T-helper 1 cell treated with Interleukin-12 subunit alpha and Interleukin-12 subunit beta and Interleukin-4 antibody, amounts not matched to agents 30 μg/mL and 1 μg/mL, for 36 hours (primary cell): ENCODE measurements around the gene NDUFC2.
"Not testable (repeated sequence)": the region's sequence is repeated elsewhere in the genome, so short reads cannot be mapped to it uniquely, and the experiment has no call there.

ENCODE experiments used
- H3K27ac Mint-ChIP-seq: one replicate; pipeline ENCODE4 v1.8.0; 2021; ENCODE audit warnings: mild to moderate bottlenecking, mixed read lengths
- H3K27me3 Mint-ChIP-seq: one replicate; pipeline ENCODE4 v1.8.0; 2021; ENCODE audit warnings: low read depth, mixed read lengths
- H3K36me3 Mint-ChIP-seq: one replicate; pipeline ENCODE4 v1.8.0; 2021; ENCODE audit warnings: low read depth, mixed read lengths
- H3K4me1 Mint-ChIP-seq: one replicate; pipeline ENCODE4 v1.8.0; 2021; ENCODE audit warnings: low read depth, mixed read lengths
- H3K4me3 Mint-ChIP-seq: one replicate; pipeline ENCODE4 v1.8.0; 2021; ENCODE audit warnings: mild to moderate bottlenecking, moderate library complexity, mixed read lengths
- H3K9me3 Mint-ChIP-seq: one replicate; pipeline ENCODE4 v1.8.0; 2021; ENCODE audit warnings: mixed read lengths

The NDUFC2 gene

DNA sequence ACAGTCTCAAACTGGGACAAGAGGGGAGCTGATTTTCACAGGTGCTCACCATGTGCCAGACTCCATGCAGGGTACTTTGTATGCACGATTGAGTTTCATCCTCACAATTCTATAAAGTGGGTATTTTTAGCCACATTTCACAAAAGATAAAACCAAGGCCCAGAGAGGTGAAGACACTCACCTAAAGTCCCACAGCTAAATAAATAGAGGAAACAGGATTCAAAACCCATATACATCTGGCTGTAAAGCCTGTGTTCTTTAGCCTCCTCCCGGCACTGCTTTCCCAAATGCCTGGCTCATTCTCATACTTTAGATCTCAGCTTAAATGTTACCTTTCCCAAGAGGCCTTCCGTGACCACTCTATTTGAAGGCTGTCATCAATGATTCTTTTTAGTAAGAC, 43.3 kb downstream of the NDUFC2 start:
- Mint-ChIP-seq H3K4me3 (no peak overlapping the region), H3K4me1 (peaks cover 8% of the 10 kb centered on the region), H3K36me3 (no peaks in the 10 kb centered on the region), H3K27me3 (no peaks in the 10 kb centered on the region), H3K9me3 (no peaks in the 10 kb centered on the region), H3K27ac (no peak overlapping the region)

DNA sequence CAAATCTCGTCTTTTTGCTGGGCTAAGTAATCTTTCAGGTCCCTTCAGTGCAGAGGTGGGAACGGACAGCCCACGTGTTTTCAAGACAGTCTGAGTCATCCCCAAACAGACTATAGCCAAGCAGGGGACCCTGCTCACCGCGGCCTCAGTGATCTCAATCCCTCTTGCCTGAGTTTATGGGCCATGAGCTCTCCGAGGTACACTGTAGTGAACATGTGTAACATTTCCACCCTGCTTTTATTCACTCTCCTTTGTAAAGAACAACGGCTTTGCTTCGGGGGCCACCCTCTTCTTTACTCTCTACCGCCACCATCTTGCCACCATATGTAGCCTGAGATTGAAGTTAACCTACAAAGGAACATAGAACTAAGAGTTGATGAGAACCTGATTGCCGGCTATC, 45.0 kb downstream of the NDUFC2 start:
- Mint-ChIP-seq H3K27ac (no peak overlapping the region), H3K4me3 (no peak overlapping the region), H3K36me3 (no peaks in the 10 kb centered on the region), H3K9me3 (no peaks in the 10 kb centered on the region), H3K4me1 (no peaks in the 10 kb centered on the region), H3K27me3 (peaks cover 7% of the 10 kb centered on the region)

- no peaks in the 10 kb centered on the region for H3K36me3 Mint-ChIP-seq
- H3K27me3 Mint-ChIP-seq = peaks cover 7% of the 10 kb centered on the region
- H3K4me1 Mint-ChIP-seq = no peaks in the 10 kb centered on the region
- no peaks in the 10 kb centered on the region for H3K9me3 Mint-ChIP-seq
- H3K27ac Mint-ChIP-seq = no peak overlapping the region
- no peak overlapping the region for H3K4me3 Mint-ChIP-seq
These were observed 46.6 kb downstream of the NDUFC2 start for GRCh38 chr11:78033040-78033439.

DNA sequence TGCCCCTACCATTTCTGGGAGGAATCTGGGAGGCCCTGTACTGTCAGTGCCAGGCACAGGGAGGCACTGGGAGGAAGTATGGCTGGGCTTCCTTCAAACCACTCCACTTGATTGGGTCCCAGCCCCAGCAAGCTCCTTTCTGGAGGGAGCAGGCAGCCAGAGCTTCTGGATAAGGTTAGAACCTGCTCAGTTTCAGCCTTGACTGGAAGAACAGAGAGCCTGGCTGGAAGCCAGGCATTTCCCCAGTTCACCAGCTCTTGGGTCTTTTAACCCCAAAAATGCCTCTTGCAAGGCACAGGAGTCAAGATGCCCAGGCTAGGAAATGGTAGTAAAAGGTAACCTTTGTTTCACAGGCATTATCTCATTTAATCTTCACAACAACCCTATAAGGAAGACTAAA, 47.6 kb downstream of the NDUFC2 start:
- H3K9me3 Mint-ChIP-seq = no peaks in the 10 kb centered on the region
- peaks cover 7% of the 10 kb centered on the region for H3K27me3 Mint-ChIP-seq
- H3K27ac Mint-ChIP-seq = no peak overlapping the region
- H3K4me1 Mint-ChIP-seq = no peaks in the 10 kb centered on the region
- no peak overlapping the region for H3K4me3 Mint-ChIP-seq
- no peaks in the 10 kb centered on the region for H3K36me3 Mint-ChIP-seq

- H3K4me1 Mint-ChIP-seq = no peaks in the 10 kb centered on the region
These were observed 48.0 kb downstream of the NDUFC2 start for GRCh38 chr11:78031629-78032028.

DNA sequence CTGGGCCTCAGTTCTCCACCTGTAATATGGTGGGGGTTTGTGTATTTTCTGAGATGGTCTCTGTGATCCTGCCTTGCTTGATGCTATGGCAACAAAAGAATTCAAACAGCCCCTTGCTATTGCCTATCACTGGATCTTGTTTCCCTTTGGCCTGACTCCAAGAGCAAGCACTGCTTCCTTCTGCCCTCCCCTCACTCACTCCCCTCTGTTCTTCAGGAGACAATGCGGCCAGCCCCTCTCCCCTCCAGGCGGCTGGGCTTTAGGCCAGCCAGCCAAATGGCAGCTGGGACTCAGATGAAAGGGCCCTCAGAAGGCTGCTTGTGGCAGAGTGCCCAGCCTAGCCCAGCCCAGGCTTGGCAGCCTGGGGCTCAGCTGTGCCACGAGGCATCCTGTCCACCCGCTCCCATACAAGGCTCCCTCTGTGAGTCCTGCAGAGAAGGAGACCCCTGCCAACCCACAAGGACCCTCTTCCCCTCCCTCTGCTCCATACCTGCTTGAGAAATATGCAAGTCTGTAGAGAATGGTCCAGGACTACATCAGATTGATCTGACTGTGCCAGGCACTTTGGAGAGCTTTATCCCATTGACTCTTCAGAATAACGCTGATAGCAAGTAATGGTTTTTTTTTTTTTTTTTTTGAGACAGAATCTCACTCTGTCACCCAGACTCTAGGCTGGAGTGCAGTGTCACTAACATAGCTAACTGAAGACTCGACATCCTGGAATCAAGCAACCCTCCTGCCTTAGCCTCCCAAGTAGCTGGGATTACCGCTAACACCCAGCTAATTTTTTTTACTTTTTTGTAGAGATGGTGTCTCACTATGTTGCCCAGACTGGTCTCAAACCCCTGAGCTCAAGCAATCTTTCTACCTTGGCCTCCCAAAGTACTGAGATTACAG, 49.0 kb downstream of the NDUFC2 start:
- Mint-ChIP-seq H3K27ac (no peak overlapping the region), H3K4me1 (no peaks in the 10 kb centered on the region), H3K9me3 (no peaks in the 10 kb centered on the region), H3K27me3 (peaks cover 7% of the 10 kb centered on the region), H3K36me3 (no peaks in the 10 kb centered on the region), H3K4me3 (no peak overlapping the region)

More at GRCh38 chr11:78031629-78032028, 48.0 kb downstream of the NDUFC2 start:
- no peaks in the 10 kb centered on the region for H3K36me3 Mint-ChIP-seq
- H3K27me3 Mint-ChIP-seq = peaks cover 7% of the 10 kb centered on the region
- H3K9me3 Mint-ChIP-seq = no peaks in the 10 kb centered on the region
- H3K27ac Mint-ChIP-seq = no peak overlapping the region
- no peak overlapping the region for H3K4me3 Mint-ChIP-seq

DNA sequence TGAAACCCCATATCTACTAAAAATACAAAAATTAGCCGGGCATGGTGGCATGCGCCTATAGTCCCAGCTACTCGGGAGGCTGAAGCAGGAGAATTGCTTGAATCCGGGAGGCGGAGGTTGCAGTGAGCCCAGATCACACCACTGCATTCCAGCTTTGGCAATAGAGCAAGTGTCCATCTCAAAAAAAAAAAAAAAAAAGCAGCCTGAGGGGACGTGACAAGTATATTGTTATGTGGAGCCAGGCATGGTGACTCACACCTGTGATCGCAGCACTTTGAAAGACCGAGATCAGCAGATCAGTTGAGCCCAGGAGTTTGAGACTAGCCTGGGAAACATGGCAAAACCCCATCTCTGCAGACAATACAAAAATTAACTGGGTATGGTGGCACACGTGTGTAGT, 51.2 kb downstream of the NDUFC2 start:
- not testable (repeated sequence) for H3K27ac Mint-ChIP-seq, H3K4me1 Mint-ChIP-seq, H3K9me3 Mint-ChIP-seq, H3K4me3 Mint-ChIP-seq, H3K36me3 Mint-ChIP-seq, H3K27me3 Mint-ChIP-seq

- Mint-ChIP-seq H3K27ac (no peak overlapping the region), H3K4me3 (no peak overlapping the region), H3K9me3 (no peaks in the 10 kb centered on the region), H3K36me3 (no peaks in the 10 kb centered on the region), H3K27me3 (peaks cover 9% of the 10 kb centered on the region), H3K4me1 (peaks cover under 1% of the 10 kb centered on the region)
These were observed 51.9 kb downstream of the NDUFC2 start for GRCh38 chr11:78027759-78028158.

- H3K27me3 Mint-ChIP-seq = peaks cover 18% of the 10 kb centered on the region
- no peak overlapping the region for H3K27ac Mint-ChIP-seq
- H3K4me3 Mint-ChIP-seq = no peak overlapping the region
- no peaks in the 10 kb centered on the region for H3K36me3 Mint-ChIP-seq
- no peaks in the 10 kb centered on the region for H3K9me3 Mint-ChIP-seq
- peaks cover 4% of the 10 kb centered on the region for H3K4me1 Mint-ChIP-seq
These were observed 54.3 kb downstream of the NDUFC2 start for GRCh38 chr11:78025378-78025777.

DNA sequence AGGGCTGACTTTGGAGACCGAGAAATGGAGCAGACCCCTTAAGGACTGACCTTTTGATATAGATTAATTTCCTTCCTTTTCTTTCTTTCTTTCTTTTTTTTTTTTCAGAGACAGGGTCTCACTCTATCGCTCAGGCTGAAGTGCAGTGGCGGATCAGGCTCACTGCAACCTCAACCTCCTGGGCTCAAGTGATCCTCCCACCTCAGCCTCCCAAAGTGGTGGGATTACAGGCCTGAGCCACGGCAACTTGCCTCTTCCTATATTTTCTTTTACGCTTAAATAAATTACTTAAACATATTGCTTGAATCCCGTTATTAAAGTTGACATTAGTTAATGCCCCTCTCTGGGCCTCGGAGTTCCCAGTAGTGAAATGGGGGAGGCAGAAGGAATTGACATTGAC, 56.2 kb downstream of the NDUFC2 start:
- no peak overlapping the region for H3K4me3 Mint-ChIP-seq
- no peaks in the 10 kb centered on the region for H3K36me3 Mint-ChIP-seq
- peaks cover 14% of the 10 kb centered on the region for H3K27me3 Mint-ChIP-seq
- peaks cover 4% of the 10 kb centered on the region for H3K4me1 Mint-ChIP-seq
- no peak overlapping the region for H3K27ac Mint-ChIP-seq
- H3K9me3 Mint-ChIP-seq = no peaks in the 10 kb centered on the region

GRCh38 chr11:78022397-78023396, 57.0 kb downstream of the NDUFC2 start, which contains the start of gene KCTD14:
Gene KCTD14, minus strand, starts transcription at chr11:78023276. Its CDS starts 27 bp downstream, at chr11:78023249.
- Mint-ChIP-seq H3K9me3 (no peaks in the 10 kb centered on the region), H3K27me3 (peaks cover 14% of the 10 kb centered on the region), H3K36me3 (no peaks in the 10 kb centered on the region), H3K27ac (no peak within 1 kb of the TSS), H3K4me3 (peak within 1 kb of the TSS; percentile 40), H3K4me1 (peaks cover 4% of the 10 kb centered on the region)

DNA sequence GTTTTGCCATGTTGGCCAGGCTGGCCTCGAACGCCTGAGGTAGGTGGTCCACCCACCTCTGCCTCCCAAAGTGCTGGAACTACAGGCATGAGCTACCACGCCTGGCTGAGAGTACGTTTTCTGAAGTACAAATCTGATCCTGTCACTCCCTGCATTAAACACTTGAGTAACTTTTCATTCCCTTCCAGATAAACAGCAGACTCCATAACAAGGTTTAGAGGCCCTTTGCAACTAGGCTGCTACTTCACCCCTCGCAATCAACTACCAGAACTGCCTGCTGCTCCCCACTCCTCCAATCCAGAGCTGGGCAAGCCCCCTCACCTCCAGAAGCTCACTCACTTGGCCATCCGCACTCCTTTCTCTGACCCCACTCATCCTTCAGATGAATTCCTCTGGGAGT, 58.1 kb downstream of the NDUFC2 start:
- Mint-ChIP-seq H3K36me3 (no peaks in the 10 kb centered on the region), H3K27me3 (peaks cover 14% of the 10 kb centered on the region), H3K27ac (no peak overlapping the region), H3K4me3 (no peak overlapping the region), H3K9me3 (no peaks in the 10 kb centered on the region), H3K4me1 (peaks cover 4% of the 10 kb centered on the region)

DNA sequence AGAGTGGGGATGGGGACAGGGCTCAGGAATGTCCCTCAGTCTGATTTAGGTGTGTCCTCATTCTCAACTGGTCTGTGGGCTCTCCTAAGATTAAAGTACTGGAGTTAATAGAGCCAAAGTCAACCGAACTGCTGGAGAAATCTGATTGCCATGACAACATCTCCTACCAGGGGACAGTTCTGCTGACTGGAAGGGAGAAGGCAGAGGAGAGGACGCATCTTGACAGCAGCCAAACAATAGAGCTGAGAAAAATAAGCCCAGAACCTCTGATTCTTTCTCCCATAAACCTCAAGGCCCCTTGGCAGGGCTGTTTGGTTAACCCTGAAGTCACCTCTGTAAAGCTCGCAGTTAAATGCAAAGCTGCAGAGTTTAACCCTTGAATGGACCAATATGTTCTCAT, 59.4 kb downstream of the NDUFC2 start:
- Mint-ChIP-seq H3K9me3 (no peaks in the 10 kb centered on the region), H3K27ac (no peak overlapping the region), H3K4me1 (peaks cover 4% of the 10 kb centered on the region), H3K4me3 (no peak overlapping the region), H3K27me3 (peaks cover 14% of the 10 kb centered on the region), H3K36me3 (no peaks in the 10 kb centered on the region)

DNA sequence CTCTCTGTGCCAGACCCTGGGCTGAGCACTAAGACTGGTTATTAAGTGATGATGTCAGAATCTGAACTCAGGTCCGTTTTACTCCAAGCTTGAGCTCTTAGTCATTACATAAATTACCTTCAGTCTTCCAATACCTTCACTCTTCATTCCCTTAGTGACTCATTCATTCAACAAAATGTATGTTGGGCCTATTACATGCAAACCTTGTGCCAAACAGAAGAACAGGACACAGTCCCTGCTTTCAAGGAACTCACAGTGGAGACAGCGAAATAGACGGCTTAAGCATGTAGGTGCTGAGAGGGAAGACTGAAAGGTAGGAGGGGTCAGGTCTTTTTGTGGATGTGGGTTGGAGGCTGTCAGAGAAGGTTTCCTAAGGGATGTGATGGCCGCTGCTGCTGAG, 59.9 kb downstream of the NDUFC2 start:
- Mint-ChIP-seq H3K27ac (no peak overlapping the region), H3K4me1 (peaks cover 4% of the 10 kb centered on the region), H3K4me3 (no peak overlapping the region), H3K9me3 (no peaks in the 10 kb centered on the region), H3K27me3 (peaks cover 14% of the 10 kb centered on the region), H3K36me3 (no peaks in the 10 kb centered on the region)
